ENCODE data around the gene RARRES2.
"Not testable (repeated sequence)": the region's sequence is repeated elsewhere in the genome, so short reads cannot be mapped to it uniquely, and the experiment has no call there.

Gene RARRES2

DNA sequence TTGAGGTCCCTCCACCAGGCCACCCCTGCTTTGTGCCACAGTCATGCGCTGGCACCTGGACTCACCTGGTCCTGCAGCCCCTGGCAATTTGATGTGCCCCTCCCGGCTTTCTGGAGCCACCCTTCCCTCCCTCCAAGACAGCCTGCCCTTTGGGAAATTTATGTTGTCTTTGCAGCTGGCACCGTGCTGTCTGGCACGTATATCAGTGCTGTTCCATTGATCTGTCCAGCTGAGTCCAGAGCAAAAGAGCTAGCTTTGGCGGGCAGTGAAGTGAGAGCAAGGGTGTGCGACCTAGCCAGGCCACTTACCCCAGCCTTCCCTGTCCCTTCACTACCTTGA, 5.7 kb downstream of the RARRES2 start:
- no peak for DNase-seq

DNA sequence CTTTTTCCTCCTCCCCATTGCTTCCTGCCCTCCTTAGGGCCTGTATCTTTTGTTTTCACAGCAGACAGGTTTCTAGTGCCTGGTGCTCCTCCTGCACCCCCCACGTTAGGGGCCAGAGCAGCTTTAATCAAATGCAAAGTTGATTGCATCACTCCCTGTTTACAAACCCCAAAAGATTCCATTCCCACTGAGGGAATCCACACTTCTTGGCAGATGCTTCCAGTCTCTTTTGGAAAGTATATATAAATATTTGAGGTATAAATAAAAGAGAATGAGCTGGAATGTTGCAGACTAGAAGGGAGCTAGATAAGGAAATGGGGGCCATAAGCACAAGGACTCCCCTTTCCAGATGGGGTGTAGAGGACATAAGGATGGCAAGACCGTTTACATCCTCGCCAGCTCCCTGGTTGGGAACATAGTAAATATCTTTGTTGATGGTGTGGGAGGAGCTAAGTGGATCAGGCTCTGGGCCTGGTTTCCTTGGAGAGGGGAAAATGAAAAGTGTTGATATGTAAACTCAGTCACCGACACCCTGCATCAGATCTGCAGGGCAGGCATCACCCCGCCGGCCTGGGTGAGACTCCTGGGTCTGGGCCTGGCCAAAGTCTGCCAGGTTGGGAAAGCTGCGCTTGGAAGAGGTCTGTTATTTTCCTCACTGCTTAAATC, 6.2 kb downstream of the RARRES2 start:
- DNase-seq, result no peak

DNA sequence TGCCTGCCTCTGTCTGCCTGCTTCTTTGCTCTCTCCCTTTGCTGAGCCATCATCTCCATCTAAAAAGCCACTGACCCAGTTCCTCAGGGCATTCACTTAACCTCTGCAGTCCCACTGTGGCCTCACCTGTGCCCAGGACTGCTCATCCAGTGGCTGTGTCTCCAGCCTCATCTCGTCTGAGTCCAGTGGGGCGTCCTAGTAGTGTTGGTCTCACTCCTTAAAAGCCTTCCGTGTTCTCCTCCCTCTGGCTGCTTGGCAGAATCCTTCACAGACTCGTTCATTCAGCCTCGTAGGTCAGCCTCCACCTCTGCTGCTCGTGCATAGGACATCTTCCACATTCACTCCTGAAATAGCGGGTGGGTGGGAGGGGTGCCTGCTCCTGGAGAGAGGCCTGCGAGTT, 7.3 kb downstream of the RARRES2 start:
- DNase-seq, result no peak

DNA sequence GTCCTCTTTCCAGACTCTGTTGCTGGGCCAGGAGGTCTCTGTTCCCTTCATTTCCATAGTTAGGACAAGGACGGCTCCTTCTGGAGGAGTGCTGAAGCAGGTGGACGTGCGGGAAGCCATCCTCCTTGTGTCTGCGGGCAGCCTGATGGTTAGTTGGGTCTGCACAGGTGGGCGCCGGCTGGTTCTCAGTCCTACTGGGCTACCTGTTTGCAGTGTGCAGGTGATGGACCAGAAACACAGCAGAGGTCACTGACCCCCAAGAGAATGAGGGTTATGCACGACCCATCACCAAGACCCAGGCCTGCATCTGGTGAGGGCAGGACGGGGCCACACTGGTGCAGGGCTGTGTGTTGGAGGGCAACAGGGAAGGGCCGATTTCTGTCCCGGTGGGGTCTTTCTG, 7.8 kb downstream of the RARRES2 start:
- no peak for DNase-seq

DNA sequence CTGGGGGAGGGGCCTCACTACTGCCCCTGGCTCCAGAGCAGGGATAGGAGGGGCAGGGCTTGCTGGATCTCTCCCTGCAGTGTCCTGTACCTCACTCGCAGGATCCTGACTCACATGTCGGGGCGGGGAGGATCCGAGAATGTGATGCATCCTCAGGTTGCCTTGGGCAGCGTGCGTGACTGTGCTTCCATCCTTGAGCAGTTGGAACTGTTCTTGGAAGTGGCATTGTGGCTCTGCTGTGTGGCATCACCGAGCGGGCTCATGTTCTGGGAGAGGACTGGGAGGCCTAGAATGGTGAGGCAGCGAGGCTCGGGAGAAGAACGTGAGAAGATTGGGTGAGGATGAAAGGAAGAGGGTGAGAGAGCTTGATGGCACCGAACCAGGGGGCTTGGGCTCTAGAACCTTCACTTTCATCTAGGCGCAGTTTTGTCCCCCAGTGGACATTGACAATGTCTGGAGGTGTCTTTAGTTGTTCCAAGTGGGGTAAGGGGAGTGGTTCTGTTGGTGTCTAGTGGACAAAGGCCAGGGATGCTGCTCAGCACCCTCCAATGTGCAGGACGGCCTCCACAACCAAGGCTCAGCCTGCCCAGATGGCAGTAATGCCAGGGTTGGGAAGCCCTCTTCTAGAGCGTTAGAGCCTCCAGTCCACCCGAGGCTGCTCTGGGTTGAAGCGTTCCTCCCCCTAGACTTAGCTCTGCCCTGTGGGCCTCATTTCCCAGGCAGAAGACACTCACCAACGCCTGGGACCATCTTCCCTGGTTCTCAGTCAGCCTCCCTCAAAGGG, 8.4 kb downstream of the RARRES2 start:
- DNase-seq, result no peak

DNA sequence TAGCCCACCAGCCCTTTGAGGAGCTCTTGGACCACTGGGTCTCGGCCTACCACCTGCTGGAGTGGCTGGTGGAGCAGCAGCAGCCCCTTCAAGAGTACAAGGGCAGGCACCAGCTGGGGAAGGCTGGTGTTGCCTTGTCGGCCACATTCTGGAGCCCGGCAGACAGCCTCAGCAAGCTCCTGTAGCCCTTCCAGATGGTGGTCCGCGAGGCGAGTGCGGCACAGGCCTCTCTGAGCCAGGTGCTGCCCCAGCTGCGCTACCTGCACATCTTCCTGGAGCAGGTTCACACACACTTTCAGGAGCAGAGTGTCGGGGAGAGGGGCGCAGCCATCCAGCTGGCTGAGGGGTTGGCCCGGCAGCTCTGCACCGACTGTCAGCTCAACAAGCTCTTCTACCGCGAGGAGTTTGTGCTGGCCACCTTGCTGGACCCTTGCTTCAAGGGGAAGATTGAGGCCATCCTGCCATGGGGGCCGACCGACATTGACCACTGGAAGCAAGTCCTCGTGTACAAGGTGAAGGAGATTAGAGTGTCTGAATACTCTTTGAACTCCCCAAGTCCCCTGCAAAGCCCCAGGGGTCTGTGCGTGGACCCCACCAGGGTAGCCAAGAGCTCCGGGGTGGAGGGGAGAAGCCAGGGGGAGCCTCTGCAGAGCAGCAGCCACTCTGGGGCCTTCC, 11.1 kb downstream of the RARRES2 start:
- DNase-seq, result no peak

DNA sequence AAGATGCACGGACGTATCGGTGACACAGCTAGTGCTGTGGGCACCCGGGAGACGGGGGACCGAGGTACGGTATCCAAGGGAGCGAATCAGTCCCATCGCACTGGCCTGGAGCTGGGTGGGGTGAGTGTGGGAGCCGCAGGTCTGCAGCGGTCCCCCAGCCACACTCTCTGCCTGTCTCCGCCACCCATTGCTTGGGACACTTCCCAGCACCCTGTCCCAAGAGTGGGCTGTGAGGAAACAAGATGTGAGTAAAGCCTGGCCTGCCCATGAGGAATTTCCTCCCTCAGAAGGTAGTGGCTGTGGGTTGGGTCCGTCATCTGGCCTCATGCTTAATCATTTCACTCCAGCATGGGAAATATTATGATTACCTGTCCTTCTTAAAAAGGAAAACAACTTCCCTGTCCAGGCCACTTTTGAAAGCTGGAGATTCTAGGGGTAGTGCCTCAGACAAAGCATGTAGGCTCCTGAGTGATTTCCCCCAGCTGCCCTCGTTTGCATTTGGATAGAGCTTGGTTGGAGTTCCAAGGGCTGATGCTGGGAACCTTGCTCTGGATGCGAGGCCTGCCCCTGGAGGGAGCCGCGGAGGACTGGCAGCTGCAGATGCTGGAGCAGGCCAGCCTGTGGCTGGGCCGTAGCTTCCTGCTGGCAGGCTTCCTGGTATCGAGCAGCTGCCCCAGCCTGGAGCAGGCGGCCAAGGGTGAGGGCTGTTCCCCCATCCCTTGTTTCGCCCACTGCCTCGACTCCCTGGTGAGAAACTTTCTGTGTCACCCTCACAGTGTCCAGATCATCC, 11.9 kb downstream of the RARRES2 start:
- DNase-seq, result no peak

DNA sequence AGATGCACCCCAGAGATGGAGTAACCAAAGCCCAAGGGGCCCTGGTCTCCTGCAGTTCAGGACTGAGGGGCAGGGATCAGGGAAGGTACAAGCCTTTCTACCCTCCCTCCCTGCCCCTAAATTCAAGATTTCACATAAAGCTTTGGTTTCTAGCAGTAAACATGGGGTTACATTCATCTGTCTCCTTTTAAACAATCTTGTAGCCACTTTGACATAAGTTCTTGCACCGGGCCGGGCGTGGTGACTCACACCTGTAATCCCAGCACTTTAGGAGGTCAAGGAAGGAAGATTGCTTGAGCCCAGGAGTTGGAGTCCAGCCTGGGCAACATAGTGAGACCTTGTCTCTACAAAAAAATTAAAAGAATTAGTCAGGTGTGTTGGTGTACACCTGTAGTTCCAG, 14.1 kb downstream of the RARRES2 start:
- DNase-seq, result no peak

DNA sequence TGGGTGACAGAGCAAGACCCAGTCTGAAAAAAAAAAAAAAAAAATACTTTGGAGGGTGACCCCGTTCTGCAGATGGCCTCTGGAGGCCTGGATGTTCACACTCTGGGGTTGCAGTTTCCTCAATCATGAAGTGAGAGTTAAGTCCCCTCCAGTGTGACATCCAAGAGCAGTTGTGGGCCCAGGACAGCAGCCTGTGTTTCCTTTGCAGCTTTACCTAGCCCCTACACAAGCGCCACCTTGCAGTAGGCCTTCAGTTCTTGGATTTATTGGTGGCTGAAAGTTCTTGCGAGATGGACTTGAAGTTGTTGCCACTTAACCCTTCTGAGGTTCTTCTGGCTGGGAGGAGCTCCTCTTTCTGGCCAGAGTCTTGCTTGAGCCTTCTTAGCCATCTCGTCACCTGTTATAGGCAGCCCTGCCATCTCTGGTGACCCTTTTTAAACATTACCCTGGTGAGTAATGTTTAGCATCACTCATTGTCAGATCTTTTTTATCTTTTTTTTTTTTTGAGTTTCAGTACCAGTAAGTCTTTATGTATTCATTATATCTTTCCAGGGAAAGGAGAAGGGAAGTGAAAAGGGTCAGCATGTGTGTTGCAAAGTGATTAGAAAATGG, 14.7 kb downstream of the RARRES2 start:
- DNase-seq, result no peak

DNA sequence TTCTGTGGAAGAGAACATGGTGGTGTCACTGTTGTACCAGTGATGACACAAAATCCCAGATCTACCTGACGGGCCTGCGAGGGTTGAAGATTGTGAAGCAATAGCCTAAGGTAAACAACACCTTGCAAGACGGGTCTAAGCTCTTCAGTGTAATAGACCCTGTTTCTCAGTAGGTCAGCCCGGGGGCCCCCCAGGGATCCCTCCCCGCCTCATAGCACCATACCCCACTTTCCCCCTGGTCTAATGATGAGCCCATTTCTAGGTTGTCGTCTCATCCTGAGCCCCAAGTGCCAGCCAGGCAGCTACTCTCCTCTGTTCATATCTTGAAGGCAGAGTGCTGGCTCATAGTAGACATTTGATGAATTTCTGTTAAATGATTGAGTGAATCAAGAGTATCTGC, 15.5 kb downstream of the RARRES2 start:
- DNase-seq, result no peak

DNA sequence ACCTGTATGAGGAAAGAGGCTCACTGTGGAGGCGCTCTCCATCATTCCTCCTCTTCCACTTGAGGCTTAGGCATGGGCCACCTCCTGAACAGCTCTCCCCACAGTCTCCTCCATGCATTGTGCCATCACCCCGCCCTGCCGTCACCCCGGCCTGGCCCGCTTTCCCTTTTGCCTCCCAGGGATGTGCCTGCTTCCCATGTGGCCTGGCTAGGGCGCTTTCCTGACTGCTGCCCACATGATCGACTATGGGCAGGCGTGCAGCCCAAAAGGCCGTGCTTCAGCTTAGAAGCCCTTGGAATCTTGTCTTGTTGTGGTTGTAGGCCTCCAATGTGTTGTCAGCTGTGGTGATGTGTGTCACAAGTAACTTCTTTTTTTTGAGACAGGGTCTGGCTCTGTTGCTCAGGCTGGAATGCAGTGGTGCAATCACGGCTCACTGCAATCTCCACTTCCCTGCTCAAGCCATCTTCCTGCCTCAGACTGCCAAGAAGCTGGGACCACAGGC, 16.3 kb downstream of the RARRES2 start:
- no peak for DNase-seq

DNA sequence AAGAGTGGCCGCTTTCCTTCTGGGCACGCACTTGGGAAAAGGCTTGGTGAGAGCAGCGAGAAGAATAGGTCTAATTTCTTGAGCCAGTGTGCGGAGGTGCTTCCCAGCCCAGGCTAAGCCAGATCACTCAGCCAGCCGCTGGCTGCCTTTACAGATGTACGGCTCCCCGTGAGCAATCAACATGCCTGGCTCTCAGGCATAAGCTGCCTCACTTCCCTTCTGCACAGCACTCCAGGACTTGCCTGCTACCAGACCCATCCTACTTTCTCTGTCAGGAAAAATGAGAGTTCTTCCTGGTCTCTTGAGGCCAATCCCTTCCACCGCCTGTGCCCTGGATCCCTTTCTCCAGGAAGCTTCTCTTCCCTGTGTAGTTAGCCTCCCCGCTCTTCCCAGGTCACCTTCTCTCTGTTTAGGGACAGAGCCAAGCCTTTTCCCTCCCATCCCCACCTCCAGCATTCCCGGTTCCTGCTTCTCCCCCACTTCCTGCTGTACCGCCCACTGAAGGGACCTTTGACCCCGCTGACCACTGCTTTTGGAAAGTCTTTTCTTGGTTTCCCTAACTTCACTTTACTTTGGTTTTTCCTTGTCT, 17.0 kb downstream of the RARRES2 start:
- peak in 1 of 5 experiments; percentile 9 for DNase-seq

DNA sequence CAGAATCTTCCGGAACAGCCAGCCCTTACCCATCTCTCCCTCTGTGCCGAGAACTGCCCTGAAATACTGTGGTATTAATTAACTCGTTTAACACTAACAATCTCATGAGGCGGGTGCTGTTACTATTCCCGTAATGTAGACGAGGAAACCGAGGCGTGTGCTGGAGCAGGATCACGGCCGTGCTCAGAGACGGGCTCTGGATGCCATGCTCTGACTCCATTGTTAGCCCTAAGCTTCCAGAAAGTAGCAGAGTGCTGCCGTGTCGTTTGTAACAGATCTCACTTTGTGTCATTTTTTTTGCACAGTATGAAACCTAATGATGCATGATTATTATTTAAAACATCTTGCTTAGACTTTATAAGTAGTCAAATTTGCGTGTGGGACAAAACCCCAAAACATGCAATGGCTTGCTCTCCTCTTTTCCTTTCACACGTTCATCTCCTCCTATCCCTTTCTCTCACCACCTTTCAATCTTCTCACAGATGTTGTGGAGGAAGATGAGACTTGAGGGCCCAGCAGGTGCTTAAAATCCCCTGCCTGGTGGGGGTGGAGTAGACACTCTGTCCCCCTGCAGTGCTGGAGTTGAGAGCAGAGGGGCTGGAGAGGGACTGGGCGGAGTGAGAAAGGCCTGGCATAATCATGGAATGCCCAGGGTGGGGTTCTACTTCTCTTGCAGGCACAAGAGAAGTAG, 17.6 kb downstream of the RARRES2 start:
- DNase-seq, result peak in 1 of 5 experiments; percentile 56

DNA sequence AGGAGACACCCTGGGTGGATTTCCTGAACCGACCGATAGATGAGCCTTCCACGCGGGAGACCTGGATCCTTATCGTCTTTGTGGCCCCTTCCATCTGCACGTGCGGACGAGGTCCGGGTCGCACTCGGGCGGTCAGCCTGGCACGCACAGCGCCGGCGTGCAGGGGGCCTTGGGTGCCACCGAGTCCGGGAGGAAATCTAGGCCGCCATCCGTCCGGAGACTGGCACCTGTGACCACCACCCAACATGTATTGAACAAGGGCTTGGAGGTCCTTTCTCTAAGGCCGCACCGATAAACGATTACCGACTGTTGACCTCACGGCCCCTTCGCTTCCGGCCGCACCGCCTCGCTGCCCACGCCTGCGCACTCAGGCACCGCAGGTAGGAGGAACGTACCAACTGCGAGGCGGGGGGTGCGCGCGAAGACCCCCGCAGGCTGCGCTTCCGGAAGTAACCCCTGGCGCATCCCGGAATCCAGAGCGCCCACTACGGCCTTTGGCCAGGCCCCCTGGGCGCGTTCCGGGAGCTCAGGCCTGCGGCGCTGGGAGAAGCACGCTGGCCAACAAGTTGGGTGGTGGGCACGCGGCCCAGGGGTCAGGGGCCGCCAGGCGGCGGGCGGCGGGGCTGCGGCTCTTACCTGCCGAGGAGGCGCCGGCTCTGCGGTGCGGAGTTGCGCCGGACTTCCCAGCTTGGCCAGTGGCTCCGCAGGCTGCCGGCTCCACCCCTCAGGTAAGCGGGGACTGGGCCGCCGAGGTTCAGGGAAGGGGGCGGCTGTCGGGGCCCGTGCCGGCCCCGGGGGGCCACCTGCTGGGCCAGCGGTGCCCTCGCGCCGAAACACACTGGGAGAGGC, 18.4 kb downstream of the RARRES2 start, which contains the start of the genes ACTR3C and LRRC61:
Gene ACTR3C, minus strand, starts transcription at position 713 of the 849 bp plus-strand sequence. CDS start 28,249 bp downstream, outside the sequence.
Gene LRRC61, plus strand, starts transcription at position 523 of the 849 bp plus-strand sequence. CDS start 13,507 bp downstream, outside the sequence.
- DNase-seq, result peak in 4 of 5 experiments; percentile 32 to 83 (median 34)

DNA sequence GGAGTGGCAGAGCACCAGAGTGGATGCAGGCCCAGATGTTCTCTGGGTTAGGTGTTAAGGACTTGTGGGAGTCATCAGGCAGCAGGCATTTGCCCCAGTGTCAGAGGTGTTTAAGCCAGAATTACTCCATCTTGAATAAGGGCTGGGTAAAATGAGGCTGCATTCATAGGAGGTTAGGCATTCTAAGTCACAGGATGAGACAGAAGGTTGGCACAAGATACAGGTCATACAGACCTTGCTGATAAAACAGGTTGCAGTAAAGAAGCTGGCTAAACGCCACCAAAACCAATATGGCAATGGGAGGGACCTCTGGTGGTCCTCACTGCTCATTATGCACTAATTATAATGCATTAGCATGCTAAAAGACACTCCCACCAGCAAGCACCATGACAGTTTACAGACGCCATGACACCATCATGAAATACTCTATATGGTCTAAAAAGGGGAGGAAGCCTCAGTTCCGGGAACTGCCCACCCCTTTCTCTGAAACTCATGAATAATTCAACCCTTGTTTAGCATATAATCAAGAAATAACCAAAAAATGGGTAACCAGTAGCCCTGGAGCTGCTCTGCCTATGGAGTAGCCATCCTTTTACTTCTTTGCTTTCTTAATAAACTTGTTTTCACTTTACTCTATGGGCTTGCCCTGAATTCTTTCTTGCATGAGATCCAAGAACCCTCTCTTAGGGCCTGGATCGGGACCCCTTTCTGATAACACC, 19.2 kb downstream of the RARRES2 start:
- peak in 3 of 5 experiments; percentile 23 to 94 (median 28) for DNase-seq

DNA sequence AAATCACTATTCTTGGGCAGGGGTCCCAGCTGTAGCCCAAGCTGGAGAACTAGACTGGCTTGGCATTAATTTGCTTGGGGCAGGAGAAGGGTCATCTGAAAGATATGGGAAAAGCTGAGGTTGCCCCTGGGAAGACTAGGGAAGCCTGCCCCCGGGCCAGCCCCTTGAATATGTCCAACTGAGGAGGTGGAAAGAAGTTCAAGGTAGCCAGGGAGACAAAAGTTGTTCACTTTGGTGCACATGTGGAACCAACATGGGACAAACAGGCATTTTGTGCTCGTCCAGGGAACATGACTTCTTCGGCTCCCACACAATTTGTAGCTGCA, 19.7 kb downstream of the RARRES2 start:
- DNase-seq, result no peak

DNA sequence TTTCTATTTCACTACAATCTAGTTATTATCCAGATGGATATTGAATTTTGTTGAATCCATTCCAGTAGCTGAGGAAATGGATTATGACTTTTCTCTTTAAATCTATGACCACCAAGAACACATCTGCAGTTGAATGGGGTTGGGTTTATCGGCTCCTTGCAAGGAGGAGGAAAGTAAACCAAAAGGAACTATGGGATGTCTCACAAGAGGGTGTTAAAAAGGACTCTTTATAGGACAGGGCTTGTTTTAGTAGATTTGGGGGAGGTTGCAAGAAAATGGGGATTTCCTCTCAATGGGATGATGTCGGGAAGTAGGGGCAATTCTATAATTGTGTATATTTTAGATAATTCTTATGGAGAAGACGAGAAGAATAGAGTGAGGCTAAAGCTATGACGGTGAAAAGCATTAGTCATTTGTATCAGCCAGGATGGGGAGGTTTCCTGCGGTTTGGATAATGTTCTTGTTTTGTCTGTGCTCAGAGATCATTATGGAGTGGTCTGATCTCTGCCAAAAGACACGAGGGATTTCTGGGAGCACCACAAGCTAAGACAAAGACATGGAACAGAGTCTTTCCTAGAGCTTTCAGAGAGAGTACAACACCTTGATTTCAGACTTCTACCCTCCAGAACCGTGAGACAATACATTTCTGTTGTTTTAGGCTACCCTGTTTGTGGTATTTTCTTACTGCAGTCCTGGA, 23.5 kb downstream of the RARRES2 start:
- DNase-seq, result no peak

DNA sequence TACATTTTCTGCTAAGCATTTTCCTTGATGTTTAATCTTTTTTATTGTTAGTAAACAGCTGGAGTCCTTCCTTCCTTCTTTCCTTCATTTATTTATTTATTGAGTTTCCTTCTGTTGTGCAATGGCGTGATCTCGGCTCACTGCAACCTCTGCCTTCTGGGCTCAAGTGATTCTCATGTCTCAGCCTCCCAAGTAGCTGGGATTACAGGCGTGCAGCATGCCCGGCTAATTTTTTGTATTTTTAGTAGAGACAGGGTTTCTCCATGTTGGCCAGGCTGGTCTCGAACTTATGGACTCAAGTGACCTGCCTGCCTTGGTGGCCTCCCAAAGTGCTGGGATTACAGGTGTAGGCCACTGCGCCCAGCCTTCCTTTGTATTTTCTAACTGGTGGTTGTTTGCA, 24.4 kb downstream of the RARRES2 start:
- not testable (repeated sequence) for DNase-seq
